ENCODE measurements around the gene SFMBT2. TPM values are rescaled to one million over a fixed set of nuclear protein-coding genes. Genes with fewer than 3 reads are reported as not detected.
"Not testable (repeated sequence)": the region's sequence is repeated elsewhere in the genome, so short reads cannot be mapped to it uniquely, and the experiment has no call there.

SFMBT2 gene
- polyA plus RNA-seq, 1 donor = 7.9 TPM

- DNase-seq = no peak
Observed at GRCh38 chr10:7317786-7318446, 92.9 kb downstream of the SFMBT2 start.

GRCh38 chr10:7316839-7317238 lies 94.0 kb downstream of the SFMBT2 start:
- no peak for DNase-seq

GRCh38 chr10:7315906-7316305 lies 94.9 kb downstream of the SFMBT2 start:
- DNase-seq = no peak

GRCh38 chr10:7314170-7314569 lies 96.7 kb downstream of the SFMBT2 start:
- no peak for DNase-seq

GRCh38 chr10:7312488-7312857 lies 98.4 kb downstream of the SFMBT2 start:
- DNase-seq = no peak

GRCh38 chr10:7311850-7312487 lies 98.9 kb downstream of the SFMBT2 start:
- DNase-seq = not testable (repeated sequence)

- no peak for DNase-seq
Observed at GRCh38 chr10:7311218-7311849, 99.5 kb downstream of the SFMBT2 start.

GRCh38 chr10:7310076-7310475 lies 100.8 kb downstream of the SFMBT2 start:
- DNase-seq = no peak

- DNase-seq = no peak
Observed at GRCh38 chr10:7308826-7309225, 102.0 kb downstream of the SFMBT2 start.

GRCh38 chr10:7306616-7307015 lies 104.2 kb downstream of the SFMBT2 start:
- no peak for DNase-seq

- DNase-seq = no peak
Observed at GRCh38 chr10:7306147-7306546, 104.7 kb downstream of the SFMBT2 start.

- DNase-seq = no peak
Observed at GRCh38 chr10:7305053-7305452, 105.8 kb downstream of the SFMBT2 start.

- DNase-seq = no peak
Observed at GRCh38 chr10:7304110-7304509, 106.7 kb downstream of the SFMBT2 start.

GRCh38 chr10:7302930-7303557 lies 107.8 kb downstream of the SFMBT2 start:
- DNase-seq = no peak

- DNase-seq = no peak
Observed at GRCh38 chr10:7302392-7302906, 108.4 kb downstream of the SFMBT2 start.

- no peak for DNase-seq
Observed at GRCh38 chr10:7301006-7301778, 109.6 kb downstream of the SFMBT2 start.

GRCh38 chr10:7300384-7300971 lies 110.4 kb downstream of the SFMBT2 start:
- no peak for DNase-seq

- DNase-seq = not testable (repeated sequence)
Observed at GRCh38 chr10:7299601-7300325, 111.1 kb downstream of the SFMBT2 start.

- no peak for DNase-seq
Observed at GRCh38 chr10:7298495-7298894, 112.3 kb downstream of the SFMBT2 start.

GRCh38 chr10:7297094-7297493 lies 113.7 kb downstream of the SFMBT2 start:
- DNase-seq = no peak

GRCh38 chr10:7296648-7297047 lies 114.2 kb downstream of the SFMBT2 start:
- DNase-seq = no peak

All from hindlimb muscle (tissue), 1 donor.